Endothelial cell (in vitro differentiated cells): ENCODE results near the gene KLHDC9. TPM values are rescaled to one million over a fixed set of nuclear protein-coding genes. Genes with fewer than 3 reads are reported as not detected.

Experiments used
- DNase-seq: peaks from one replicate; pipeline ENCODE4 v3.0.0; 2021; ENCODE audit warnings: low spot score
- H3K27ac Mint-ChIP-seq: one replicate; pipeline ENCODE4 v1.8.0; 2021; ENCODE audit warnings: mixed read lengths, inconsistent platforms; ENCODE audit not compliant: unreplicated experiment
- H3K27me3 Mint-ChIP-seq: one replicate; pipeline ENCODE4 v1.8.0; 2021; ENCODE audit warnings: mild to moderate bottlenecking, moderate library complexity, mixed read lengths, inconsistent platforms; ENCODE audit not compliant: unreplicated experiment
- H3K36me3 Mint-ChIP-seq: one replicate; pipeline ENCODE4 v1.8.0; 2021; ENCODE audit warnings: mild to moderate bottlenecking, low read depth, mixed read lengths, inconsistent platforms; ENCODE audit not compliant: unreplicated experiment
- H3K4me1 Mint-ChIP-seq: one replicate; pipeline ENCODE4 v1.8.0; 2021; ENCODE audit warnings: mild to moderate bottlenecking, mixed read lengths, inconsistent platforms; ENCODE audit not compliant: unreplicated experiment
- H3K4me3 Mint-ChIP-seq: one replicate; pipeline ENCODE4 v1.8.0; 2021; ENCODE audit warnings: mild to moderate bottlenecking, mixed read lengths, inconsistent platforms; ENCODE audit not compliant: unreplicated experiment
- H3K9me3 Mint-ChIP-seq: one replicate; pipeline ENCODE4 v1.8.0; 2021; ENCODE audit warnings: mixed read lengths, inconsistent platforms; ENCODE audit not compliant: unreplicated experiment
- CTCF ChIP-seq: fragments of 200-600 bp; sonication (generic); IDR thresholded peaks from one replicate; pipeline ENCODE4 v1.5.0; 2021; ENCODE audit warnings: antibody characterized with exemption; ENCODE audit not compliant: unreplicated experiment
- long read RNA-seq: library from polyadenylated mRNA; unstranded; transcript quantifications from one replicate; pipeline ENCODE4 v2.0.0, GENCODE V29; 2020; ENCODE audit not compliant: unreplicated experiment
- total RNA-seq: library from RNA; stranded (reverse); fragmentation: NEBNext Ultra II Directional; extraction: Animal tissue kit (Norgen Biotek cat#: 25700); gene quantifications from one replicate; pipeline ENCODE4 v1.2.1, GENCODE V29; 2021; ENCODE audit not compliant: unreplicated experiment

KLHDC9 gene
- 7.3 TPM for total RNA-seq
- long read RNA-seq, partial matches to known transcripts: 2 of 8 reads
- long read RNA-seq, other reads (novel, unspliced or antisense): 2 of 8 reads

- Mint-ChIP-seq H3K9me3 (no peaks in the 10 kb centered on the region), H3K36me3 (peaks cover 20% of the 10 kb centered on the region), H3K27me3 (peaks cover 2% of the 10 kb centered on the region), H3K4me1 (peaks cover 16% of the 10 kb centered on the region), H3K27ac (peak within 1 kb of the TSS; percentile 85), H3K4me3 (peak within 1 kb of the TSS; percentile 93)
- peak; percentile 78 for DNase-seq
- TF ChIP-seq CTCF: peak; percentile 10
These were observed at the start of gene KLHDC9 for GRCh38 chr1:161098210-161099068. Gene KLHDC9 (plus strand): TSS chr1:161098361. CDS start chr1:161098536, 175 bp downstream.

GRCh38 chr1:161048949-161049722 is 49.0 kb upstream of the KLHDC9 start:
- Mint-ChIP-seq H3K4me3 (peak overlapping the region; percentile 62), H3K4me1 (peaks cover 21% of the 10 kb centered on the region), H3K36me3 (peaks cover 30% of the 10 kb centered on the region), H3K27me3 (peaks cover 19% of the 10 kb centered on the region), H3K27ac (no peak overlapping the region), H3K9me3 (peaks cover 8% of the 10 kb centered on the region)
- no peak for TF ChIP-seq CTCF
- no peak for DNase-seq

GRCh38 chr1:161051219-161051618 is 46.9 kb upstream of the KLHDC9 start:
- peaks cover 4% of the 10 kb centered on the region for H3K4me1 Mint-ChIP-seq

GRCh38 chr1:161052899-161053298 is 45.3 kb upstream of the KLHDC9 start:
- peaks cover 4% of the 10 kb centered on the region for H3K27me3 Mint-ChIP-seq
- no peak overlapping the region for H3K27ac Mint-ChIP-seq
- no peaks in the 10 kb centered on the region for H3K4me1 Mint-ChIP-seq
- H3K9me3 Mint-ChIP-seq: peaks cover 4% of the 10 kb centered on the region
- H3K4me3 Mint-ChIP-seq: no peak overlapping the region
- peaks cover 12% of the 10 kb centered on the region for H3K36me3 Mint-ChIP-seq
- no peak for DNase-seq
- no peak for TF ChIP-seq CTCF

More at GRCh38 chr1:161051219-161051618, 46.9 kb upstream of the KLHDC9 start:
- Mint-ChIP-seq H3K4me3 (no peak overlapping the region), H3K27me3 (peaks cover 9% of the 10 kb centered on the region), H3K9me3 (peaks cover 8% of the 10 kb centered on the region), H3K27ac (no peak overlapping the region), H3K36me3 (peaks cover 17% of the 10 kb centered on the region)
- no peak for DNase-seq
- no peak for TF ChIP-seq CTCF
